Epithelial cell of esophagus (primary cell): ENCODE measurements around the gene PHKB.
"Not testable (repeated sequence)": the region's sequence is repeated elsewhere in the genome, so short reads cannot be mapped to it uniquely, and the experiment has no call there.

Experiments used
- DNase-seq: peaks from one replicate; pipeline ENCODE4 v3.0.0; 2010; ENCODE audit warnings: low read depth
- H3K4me3 ChIP-seq: 2 replicates; pipeline ENCODE4 v1.5.1; 2011; ENCODE audit warnings: mild to moderate bottlenecking, low read length, control low read depth
- CTCF ChIP-seq: IDR thresholded peaks from 2 replicates; pipeline ENCODE4 v1.5.1; 2011; ENCODE audit warnings: low read depth, mild to moderate bottlenecking, low read length, control low read depth, inconsistent platforms; ENCODE audit not compliant: insufficient read depth; ENCODE audit errors: missing control alignments

The PHKB gene

GRCh38 chr16:47660540-47660939 is 199.4 kb downstream of the PHKB start:
- H3K4me3 ChIP-seq: no peak overlapping the region
- no peak for TF ChIP-seq CTCF
- no peak for DNase-seq

DNA sequence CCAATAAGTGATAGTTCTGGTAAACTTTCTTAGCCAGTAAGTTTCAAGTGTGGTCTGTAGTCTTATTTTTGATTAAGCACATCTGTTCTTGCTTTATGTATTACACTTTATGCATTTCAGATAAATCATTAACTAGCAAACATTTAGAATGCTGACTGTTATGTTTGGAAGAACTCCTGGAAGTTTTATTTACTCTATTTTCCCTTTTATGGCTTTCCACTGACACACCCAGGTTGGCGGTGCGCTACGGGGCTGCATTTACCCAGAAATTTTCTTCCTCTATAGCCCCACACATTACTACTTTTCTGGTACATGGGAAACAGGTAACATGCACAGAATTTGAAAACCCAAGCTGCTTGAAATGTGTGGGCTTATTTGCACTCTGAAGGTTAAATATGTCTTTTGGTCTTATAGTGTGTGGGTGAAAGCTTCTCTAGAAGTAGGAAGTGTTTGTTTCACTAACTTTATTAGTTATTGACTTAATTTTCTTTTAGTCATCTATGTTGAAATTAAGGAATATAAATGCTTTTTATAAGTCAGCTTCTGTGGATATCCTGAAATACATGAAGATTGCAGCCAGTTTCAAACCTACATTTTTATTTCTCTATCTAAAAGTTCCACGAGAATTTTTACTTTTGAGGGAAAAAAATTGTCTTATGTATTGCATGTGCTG is 203.7 kb downstream of the PHKB start:
- no peak for DNase-seq
- H3K4me3 ChIP-seq: no peak overlapping the region
- no peak for TF ChIP-seq CTCF

DNA sequence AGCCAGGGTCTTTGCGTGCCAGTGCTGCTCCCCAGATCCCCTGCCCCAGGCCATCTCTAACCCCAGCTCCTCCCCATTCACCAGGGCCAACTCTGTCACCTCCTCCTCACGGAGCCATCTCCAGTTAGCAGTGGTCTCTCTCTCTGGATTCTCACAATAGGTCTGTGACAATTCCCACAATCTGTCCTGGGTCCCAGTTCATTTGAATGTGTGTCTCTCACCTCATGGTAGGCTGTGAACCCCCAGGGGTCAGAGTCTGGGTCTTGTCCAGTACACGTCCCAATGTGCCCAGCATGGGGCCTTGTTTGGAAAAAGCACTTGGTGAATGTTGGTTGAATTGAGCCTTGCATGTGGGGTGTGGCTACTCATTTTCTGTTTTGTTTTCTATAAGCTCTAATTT is 205.3 kb downstream of the PHKB start:
- DNase-seq: no peak
- TF ChIP-seq CTCF: no peak
- no peak overlapping the region for H3K4me3 ChIP-seq

DNA sequence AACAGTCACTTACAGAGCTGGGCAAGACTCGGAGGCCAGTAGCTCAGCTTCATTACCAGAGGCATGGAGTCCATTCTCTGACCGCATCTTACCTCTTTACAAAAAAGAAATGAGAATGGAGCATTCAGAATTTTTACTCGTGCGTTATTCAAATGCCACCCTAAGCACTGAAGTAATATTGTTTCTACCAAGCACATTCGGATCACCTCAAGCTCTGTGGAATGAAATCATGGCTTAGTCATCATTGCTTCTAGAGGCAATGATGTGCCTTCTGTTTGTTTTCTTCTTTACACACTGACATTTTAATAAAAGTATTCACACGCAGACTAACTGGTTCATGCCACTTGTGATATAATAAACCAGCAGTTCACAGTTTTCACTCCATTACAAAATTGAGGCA is 206.8 kb downstream of the PHKB start:
- H3K4me3 ChIP-seq: no peak overlapping the region
- TF ChIP-seq CTCF: no peak

DNA sequence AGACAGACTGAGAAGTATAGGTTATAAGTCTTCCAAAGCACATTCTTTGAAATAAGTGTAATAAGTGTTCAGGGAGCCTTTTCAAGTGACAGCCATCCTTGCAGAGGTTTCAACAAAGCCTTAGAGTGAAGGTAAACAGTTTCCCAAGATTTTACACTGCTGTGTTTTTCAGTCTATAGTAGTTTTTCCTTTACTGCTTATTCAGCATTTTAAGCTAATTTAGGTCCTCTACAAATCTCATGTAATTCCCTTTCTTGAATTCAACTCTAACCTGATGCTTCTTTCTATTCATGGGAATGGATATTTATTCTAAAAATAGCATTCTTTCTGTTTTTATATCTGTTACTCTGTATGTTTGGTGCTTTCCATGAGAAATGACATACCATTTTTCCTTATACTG is 211.3 kb downstream of the PHKB start:
- DNase-seq: no peak
- TF ChIP-seq CTCF: no peak
- H3K4me3 ChIP-seq: no peak overlapping the region

More for the DNA sequence above, 206.8 kb downstream of the PHKB start:
- DNase-seq: peak; percentile 58

DNA sequence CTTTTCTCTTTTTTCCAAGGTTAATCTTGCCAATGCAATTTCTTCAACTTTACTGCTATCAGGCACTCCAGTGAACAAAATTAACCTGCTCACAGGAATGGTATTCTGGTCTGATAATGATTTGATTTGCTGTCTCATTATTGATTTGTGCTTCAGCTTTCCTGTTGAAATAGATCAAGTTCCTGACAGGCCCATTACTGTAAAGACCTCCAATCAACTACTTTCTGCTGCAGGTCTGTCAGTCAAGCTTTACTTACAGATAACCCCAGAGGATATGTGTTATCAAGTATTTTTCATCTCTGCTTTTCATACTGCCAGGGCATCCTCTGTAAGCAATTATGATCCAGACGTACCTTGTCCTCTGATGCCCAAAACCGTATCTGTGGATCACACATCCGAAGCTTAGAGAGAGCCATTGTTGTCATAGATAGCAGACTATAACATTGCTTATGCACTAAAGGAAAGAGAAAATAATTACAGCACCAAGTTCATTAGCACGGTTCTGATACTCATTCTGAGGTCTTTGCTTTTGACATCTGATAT is 215.6 kb downstream of the PHKB start:
- no peak for TF ChIP-seq CTCF

DNA sequence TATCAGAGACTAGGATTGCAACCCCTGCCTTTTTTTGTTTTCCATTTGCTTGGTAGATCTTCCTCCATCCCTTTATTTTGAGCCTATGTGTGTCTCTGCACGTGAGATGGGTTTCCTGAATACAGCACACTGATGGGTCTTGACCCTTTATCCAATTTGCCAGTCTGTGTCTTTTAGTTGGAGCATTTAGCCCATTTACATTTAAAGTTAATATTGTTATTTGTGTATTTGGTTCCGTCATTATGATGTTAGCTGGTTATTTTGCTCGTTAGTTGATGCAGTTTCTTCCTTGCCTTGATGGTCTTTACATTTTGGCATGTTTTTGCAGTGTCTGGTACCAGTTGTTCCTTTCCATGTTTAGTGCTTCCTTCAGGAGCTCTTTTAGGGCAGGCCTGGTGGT is 220.4 kb downstream of the PHKB start:
- DNase-seq, H3K4me3 ChIP-seq: not testable (repeated sequence)

More for the DNA sequence above, 215.6 kb downstream of the PHKB start:
- no peak for DNase-seq
- H3K4me3 ChIP-seq: no peak overlapping the region
